ENCODE data around the gene SLIT3.

SLIT3 gene

GRCh38 chr5:168910874-168911273, 390.1 kb downstream of the SLIT3 start:
- Histone ChIP-seq H3K4me1 (ENCODE audit: insufficient read depth, low read length, poor library complexity, severe bottlenecking) (no peaks in the 10 kb centered on the region), H4K20me1 (ENCODE audit: insufficient read depth, low read length, poor library complexity, severe bottlenecking) (no peaks in the 10 kb centered on the region), H3K9me2 (replicated peaks; ENCODE audit: low read depth, low read length) (no peaks in the 10 kb centered on the region), H3K4me3 (ENCODE audit: low read length, poor library complexity, severe bottlenecking) (no peak overlapping the region), H3K9ac (ENCODE audit: low read depth, low read length, poor library complexity, severe bottlenecking) (no peak overlapping the region), H3K36me3 (ENCODE audit: insufficient read depth, low read length) (no peaks in the 10 kb centered on the region), H3F3A (ENCODE audit: low read depth) (no peaks in the 10 kb centered on the region), H2AFZ (ENCODE audit: low read length) (no peak overlapping the region), H3K27me3 (ENCODE audit: insufficient read depth, low read length, poor library complexity, severe bottlenecking) (no peaks in the 10 kb centered on the region), H3K9me3 (ENCODE audit: insufficient read depth, low read depth, low read length) (no peaks in the 10 kb centered on the region), H3K4me2 (ENCODE audit: low read depth, low read length, poor library complexity, severe bottlenecking) (no peak overlapping the region), H3K79me2 (ENCODE audit: insufficient read depth, low read length) (no peaks in the 10 kb centered on the region)
- no peak for TF ChIP-seq EZH2phosphoT487 (IDR thresholded peaks at IDR 0.05; ENCODE audit: borderline replicate concordance)

GRCh38 chr5:168908207-168908606, 392.7 kb downstream of the SLIT3 start:
- no peak overlapping the region for H3K4me2 ChIP-seq (ENCODE audit: low read depth, low read length, poor library complexity, severe bottlenecking)
- H3K9ac ChIP-seq (ENCODE audit: low read depth, low read length, poor library complexity, severe bottlenecking) = no peak overlapping the region
- H3K9me3 ChIP-seq (ENCODE audit: insufficient read depth, low read depth, low read length) = no peaks in the 10 kb centered on the region
- H3F3A ChIP-seq (ENCODE audit: low read depth) = no peaks in the 10 kb centered on the region
- no peaks in the 10 kb centered on the region for H4K20me1 ChIP-seq (ENCODE audit: insufficient read depth, low read length, poor library complexity, severe bottlenecking)
- H2AFZ ChIP-seq (ENCODE audit: low read length) = no peak overlapping the region
- TF ChIP-seq EZH2phosphoT487 (IDR thresholded peaks at IDR 0.05; ENCODE audit: borderline replicate concordance) = no peak
- TF ChIP-seq CTCF (conservative IDR thresholded peaks at IDR 0.05; ENCODE audit: low read length) = no peak
- no peaks in the 10 kb centered on the region for H3K27me3 ChIP-seq (ENCODE audit: insufficient read depth, low read length, poor library complexity, severe bottlenecking)
- no peaks in the 10 kb centered on the region for H3K36me3 ChIP-seq (ENCODE audit: insufficient read depth, low read length)
- H3K4me3 ChIP-seq (ENCODE audit: low read length, poor library complexity, severe bottlenecking) = no peak overlapping the region
- H3K79me2 ChIP-seq (ENCODE audit: insufficient read depth, low read length) = no peaks in the 10 kb centered on the region
- no peaks in the 10 kb centered on the region for H3K9me2 ChIP-seq (replicated peaks; ENCODE audit: low read depth, low read length)
- peaks cover 2% of the 10 kb centered on the region for H3K4me1 ChIP-seq (ENCODE audit: insufficient read depth, low read length, poor library complexity, severe bottlenecking)

GRCh38 chr5:168903061-168903460, 397.9 kb downstream of the SLIT3 start:
- Histone ChIP-seq H3K4me2 (ENCODE audit: low read depth, low read length, poor library complexity, severe bottlenecking) (no peak overlapping the region), H2AFZ (ENCODE audit: low read length) (no peak overlapping the region), H3K9me2 (replicated peaks; ENCODE audit: low read depth, low read length) (no peaks in the 10 kb centered on the region), H3K9ac (ENCODE audit: low read depth, low read length, poor library complexity, severe bottlenecking) (no peak overlapping the region), H3K4me1 (ENCODE audit: insufficient read depth, low read length, poor library complexity, severe bottlenecking) (peaks cover 33% of the 10 kb centered on the region), H3K27me3 (ENCODE audit: insufficient read depth, low read length, poor library complexity, severe bottlenecking) (no peaks in the 10 kb centered on the region), H3K4me3 (ENCODE audit: low read length, poor library complexity, severe bottlenecking) (no peak overlapping the region), H3K79me2 (ENCODE audit: insufficient read depth, low read length) (no peaks in the 10 kb centered on the region), H3F3A (ENCODE audit: low read depth) (no peaks in the 10 kb centered on the region), H3K9me3 (ENCODE audit: insufficient read depth, low read depth, low read length) (no peaks in the 10 kb centered on the region), H4K20me1 (ENCODE audit: insufficient read depth, low read length, poor library complexity, severe bottlenecking) (no peaks in the 10 kb centered on the region), H3K36me3 (ENCODE audit: insufficient read depth, low read length) (no peaks in the 10 kb centered on the region)
- no peak for TF ChIP-seq CTCF (conservative IDR thresholded peaks at IDR 0.05; ENCODE audit: low read length)
- TF ChIP-seq EZH2phosphoT487 (IDR thresholded peaks at IDR 0.05; ENCODE audit: borderline replicate concordance) = no peak

- TF ChIP-seq EZH2phosphoT487 (IDR thresholded peaks at IDR 0.05; ENCODE audit: borderline replicate concordance) (no peak), CTCF (conservative IDR thresholded peaks at IDR 0.05; ENCODE audit: low read length) (no peak)
- Histone ChIP-seq H3K27me3 (ENCODE audit: insufficient read depth, low read length, poor library complexity, severe bottlenecking) (no peaks in the 10 kb centered on the region), H3K9me2 (replicated peaks; ENCODE audit: low read depth, low read length) (no peaks in the 10 kb centered on the region), H3K4me2 (ENCODE audit: low read depth, low read length, poor library complexity, severe bottlenecking) (peak overlapping the region; percentile 61), H2AFZ (ENCODE audit: low read length) (no peak overlapping the region), H3K4me3 (ENCODE audit: low read length, poor library complexity, severe bottlenecking) (peak overlapping the region; percentile 52), H4K20me1 (ENCODE audit: insufficient read depth, low read length, poor library complexity, severe bottlenecking) (no peaks in the 10 kb centered on the region), H3F3A (ENCODE audit: low read depth) (no peaks in the 10 kb centered on the region), H3K9me3 (ENCODE audit: insufficient read depth, low read depth, low read length) (no peaks in the 10 kb centered on the region), H3K4me1 (ENCODE audit: insufficient read depth, low read length, poor library complexity, severe bottlenecking) (peaks cover 66% of the 10 kb centered on the region), H3K9ac (ENCODE audit: low read depth, low read length, poor library complexity, severe bottlenecking) (peak overlapping the region; percentile 56), H3K36me3 (ENCODE audit: insufficient read depth, low read length) (no peaks in the 10 kb centered on the region), H3K79me2 (ENCODE audit: insufficient read depth, low read length) (no peaks in the 10 kb centered on the region)
Measured at GRCh38 chr5:168899673-168900072, 401.3 kb downstream of the SLIT3 start.

Measured in Loucy (cell line).